ENCODE results near the gene EML1.

The EML1 gene

DNA sequence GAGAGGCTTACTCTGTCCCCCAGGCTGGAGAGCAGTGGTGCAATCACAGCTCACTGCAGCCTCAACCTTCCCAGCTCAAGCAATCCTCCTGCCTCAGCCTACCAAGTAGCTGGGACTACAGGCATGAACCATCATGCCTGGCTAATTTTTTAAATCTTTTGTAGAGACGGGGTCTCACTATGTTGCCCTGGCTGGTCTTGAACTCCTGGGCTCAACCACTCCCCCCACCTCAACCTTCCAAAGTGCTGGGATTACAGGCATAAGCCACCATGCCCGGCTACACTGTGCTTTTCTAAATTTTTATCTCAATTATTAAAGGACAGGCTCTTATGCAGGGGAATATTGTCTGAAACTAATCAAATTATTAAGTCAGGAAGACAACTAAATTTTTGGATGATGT lies 44.6 kb downstream of the EML1 start:
- DNase-seq (ENCODE audit: low spot score) = no peak
- TF ChIP-seq, protein P1, sequence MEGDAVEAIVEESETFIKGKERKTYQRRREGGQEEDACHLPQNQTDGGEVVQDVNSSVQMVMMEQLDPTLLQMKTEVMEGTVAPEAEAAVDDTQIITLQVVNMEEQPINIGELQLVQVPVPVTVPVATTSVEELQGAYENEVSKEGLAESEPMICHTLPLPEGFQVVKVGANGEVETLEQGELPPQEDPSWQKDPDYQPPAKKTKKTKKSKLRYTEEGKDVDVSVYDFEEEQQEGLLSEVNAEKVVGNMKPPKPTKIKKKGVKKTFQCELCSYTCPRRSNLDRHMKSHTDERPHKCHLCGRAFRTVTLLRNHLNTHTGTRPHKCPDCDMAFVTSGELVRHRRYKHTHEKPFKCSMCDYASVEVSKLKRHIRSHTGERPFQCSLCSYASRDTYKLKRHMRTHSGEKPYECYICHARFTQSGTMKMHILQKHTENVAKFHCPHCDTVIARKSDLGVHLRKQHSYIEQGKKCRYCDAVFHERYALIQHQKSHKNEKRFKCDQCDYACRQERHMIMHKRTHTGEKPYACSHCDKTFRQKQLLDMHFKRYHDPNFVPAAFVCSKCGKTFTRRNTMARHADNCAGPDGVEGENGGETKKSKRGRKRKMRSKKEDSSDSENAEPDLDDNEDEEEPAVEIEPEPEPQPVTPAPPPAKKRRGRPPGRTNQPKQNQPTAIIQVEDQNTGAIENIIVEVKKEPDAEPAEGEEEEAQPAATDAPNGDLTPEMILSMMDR (IDR thresholded peaks at IDR 0.05; ENCODE audit: borderline replicate concordance, control extremely low read depth, extremely low read depth, insufficient read depth, missing control alignments) = no peak
- in situ Hi-C loops (cut with MboI; ENCODE audit: low sequenced_read_pairs, unreplicated experiment) = no loop called here

DNA sequence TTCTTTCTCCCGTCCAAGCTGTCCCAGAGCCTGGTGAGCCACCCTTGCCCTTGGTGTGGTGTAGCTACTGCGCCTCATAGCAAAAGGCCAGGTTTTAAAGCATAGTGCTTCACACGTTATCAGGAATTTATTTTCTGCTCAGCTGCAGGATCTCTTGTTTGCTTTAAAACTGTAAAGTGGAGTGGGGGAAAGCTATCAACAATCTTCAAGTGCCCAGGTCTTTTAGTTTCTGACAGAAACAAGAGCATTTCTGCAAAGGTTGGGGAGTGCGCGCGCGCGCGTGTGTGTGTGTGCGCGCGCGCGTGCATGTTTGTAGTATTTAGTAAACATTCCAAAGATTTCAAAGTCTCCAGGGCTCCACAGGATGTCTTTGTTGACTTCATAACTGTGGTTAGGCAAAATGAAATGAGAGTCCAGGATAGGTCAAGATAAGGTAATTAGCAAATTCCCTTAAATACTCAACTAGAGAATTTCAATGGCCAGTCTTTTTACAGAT lies 45.5 kb downstream of the EML1 start:
- no peak for DNase-seq (ENCODE audit: low spot score)
- in situ Hi-C loops (cut with MboI; ENCODE audit: low sequenced_read_pairs, unreplicated experiment) = no loop called here
- TF ChIP-seq, protein P1 (IDR thresholded peaks at IDR 0.05; ENCODE audit: borderline replicate concordance, control extremely low read depth, extremely low read depth, insufficient read depth, missing control alignments) = no peak

DNA sequence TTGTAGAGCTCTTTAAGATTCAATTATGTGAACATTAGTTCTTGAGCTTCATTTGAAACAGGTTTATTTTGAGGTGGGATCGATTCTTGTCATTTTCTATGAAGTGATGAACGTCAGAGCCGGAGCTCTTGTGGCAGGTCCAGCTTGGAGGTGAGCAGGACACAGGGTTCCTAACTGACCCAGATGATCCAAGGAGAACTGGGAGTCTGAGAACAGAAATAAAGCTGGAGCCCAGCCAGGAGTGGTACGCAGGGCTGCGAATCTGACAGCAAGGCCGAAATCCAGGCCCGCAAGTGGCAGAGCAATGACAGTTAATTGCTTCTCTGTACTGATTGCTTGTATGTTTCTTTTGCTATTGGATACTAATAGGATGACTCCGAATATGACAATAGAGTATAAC lies 46.5 kb downstream of the EML1 start:
- in situ Hi-C loops (cut with MboI; ENCODE audit: low sequenced_read_pairs, unreplicated experiment) = no loop called here
- TF ChIP-seq, protein P1 (IDR thresholded peaks at IDR 0.05; ENCODE audit: borderline replicate concordance, control extremely low read depth, extremely low read depth, insufficient read depth, missing control alignments) = no peak

DNA sequence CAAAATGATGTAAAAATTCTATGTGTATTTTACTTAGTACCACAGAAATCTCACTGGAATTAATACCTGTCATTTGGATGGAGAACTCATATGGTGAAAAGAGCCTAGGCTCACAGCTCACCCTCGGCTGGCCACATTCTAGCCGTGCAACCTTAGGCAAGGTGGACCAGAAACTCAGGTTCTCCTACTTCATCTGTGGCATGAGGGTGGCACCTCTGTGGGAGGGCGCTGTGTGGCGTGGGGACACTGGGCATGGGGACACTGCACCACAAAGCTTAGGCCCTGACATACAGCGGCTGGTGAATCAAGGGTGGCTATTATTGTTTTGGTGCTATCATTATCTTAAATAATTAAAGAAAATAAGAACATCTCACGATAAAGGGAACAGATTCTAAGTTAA lies 47.1 kb downstream of the EML1 start:
- no peak for DNase-seq (ENCODE audit: low spot score)
- in situ Hi-C loops (cut with MboI; ENCODE audit: low sequenced_read_pairs, unreplicated experiment) = no loop called here
- TF ChIP-seq, protein P1 (IDR thresholded peaks at IDR 0.05; ENCODE audit: borderline replicate concordance, control extremely low read depth, extremely low read depth, insufficient read depth, missing control alignments) = no peak

More for the DNA sequence above, 46.5 kb downstream of the EML1 start:
- no peak for DNase-seq (ENCODE audit: low spot score)

DNA sequence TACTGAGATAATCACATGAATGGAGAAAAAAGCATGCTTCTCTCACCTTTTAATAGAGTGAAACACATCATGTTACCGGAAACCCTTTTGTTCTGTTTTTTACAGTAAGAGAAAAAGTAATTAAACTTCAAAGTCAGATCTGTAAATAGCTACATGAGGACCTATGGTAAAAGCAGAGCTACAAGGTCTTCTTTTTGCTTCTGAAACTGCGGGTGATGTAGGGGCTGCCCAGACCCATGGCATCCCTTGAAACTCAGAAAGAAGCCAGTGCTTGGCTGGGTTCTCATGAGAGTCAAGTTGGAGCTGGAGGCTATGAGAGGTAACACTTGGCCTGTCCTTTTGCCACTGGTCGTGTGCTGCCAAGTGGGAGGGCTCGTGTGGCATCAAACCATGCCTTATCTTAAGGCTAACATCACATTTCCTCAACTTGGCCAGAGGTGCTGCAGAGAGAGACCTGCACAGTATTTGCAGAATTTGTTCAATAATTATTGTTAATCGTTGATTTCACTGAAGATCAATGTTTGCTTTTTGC lies 47.6 kb downstream of the EML1 start:
- in situ Hi-C loops (cut with MboI; ENCODE audit: low sequenced_read_pairs, unreplicated experiment) = no loop called here
- TF ChIP-seq, protein P1 (IDR thresholded peaks at IDR 0.05; ENCODE audit: borderline replicate concordance, control extremely low read depth, extremely low read depth, insufficient read depth, missing control alignments) = no peak
- DNase-seq (ENCODE audit: low spot score) = no peak

DNA sequence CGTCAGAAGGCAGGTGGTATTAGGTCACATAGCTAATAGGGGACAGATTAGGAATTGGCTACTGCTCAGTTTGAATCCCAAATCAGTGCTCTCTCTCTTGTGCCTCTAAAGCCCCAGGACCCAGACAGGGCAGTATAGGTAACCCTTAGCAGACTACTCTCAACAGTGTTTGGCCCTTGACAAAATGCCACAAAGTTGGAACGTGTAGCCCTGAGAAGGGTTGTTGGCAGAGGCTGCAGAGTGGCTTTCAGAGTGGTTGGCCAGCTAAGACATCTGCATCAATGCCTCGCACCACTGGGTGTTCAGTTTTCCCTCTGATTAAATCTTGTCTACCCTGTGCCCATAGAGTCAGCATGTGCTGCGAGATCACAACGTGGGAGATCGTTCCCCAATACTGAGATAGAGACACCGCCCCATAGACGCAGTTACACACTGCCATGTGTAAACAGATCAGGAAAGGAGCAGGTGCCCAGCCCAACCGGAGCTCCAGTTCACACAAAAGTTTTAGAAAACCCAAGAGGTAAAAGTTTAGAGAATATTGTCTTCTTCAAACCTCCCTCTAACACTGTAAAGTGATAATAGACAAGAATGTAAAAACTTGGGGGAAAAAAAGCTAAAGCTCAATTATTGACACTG lies 48.3 kb downstream of the EML1 start:
- TF ChIP-seq, protein P1 (IDR thresholded peaks at IDR 0.05; ENCODE audit: borderline replicate concordance, control extremely low read depth, extremely low read depth, insufficient read depth, missing control alignments) = no peak
- in situ Hi-C loops (cut with MboI; ENCODE audit: low sequenced_read_pairs, unreplicated experiment) = no loop called here

More for the DNA sequence above, 48.3 kb downstream of the EML1 start:
- DNase-seq (ENCODE audit: low spot score) = no peak
